Testis (tissue), 2 donors: ENCODE data around the gene SMCO1.

Source experiments
- CTCF ChIP-seq, 3 experiments: fragments of 450-650 bp in 2 of 3; fragments of 200-600 bp in 1 of 3; sonication (generic) in 1 of 3; IDR thresholded peaks; one replicate each; pipeline ENCODE4 v1.5.1; 2016 to 2019; ENCODE audit warnings: antibody characterized with exemption in 3 of 3, mild to moderate bottlenecking in 2 of 3, moderate library complexity in 1 of 3
- POLR2A ChIP-seq: fragments of 450-650 bp; IDR thresholded peaks from one replicate; pipeline ENCODE4 v1.6.1; 2017; ENCODE audit warnings: antibody characterized with exemption, mild to moderate bottlenecking, moderate library complexity

GRCh38 chr3:196554205-196554604, 39.1 kb upstream of the SMCO1 start:
- TF ChIP-seq CTCF (IDR thresholded peaks at IDR 0.05) (no peak), POLR2A (no peak)
